Endothelial cell of umbilical vein (primary cell): ENCODE data around the gene TLN1.

Source experiments
- CTCF ChIP-seq, 2 donors: IDR thresholded peaks; 1 replicate in 1 of 2; 2 replicates in 1 of 2; pipeline ENCODE4 v1.5.1; 2011; ENCODE audit warnings: low read length in 2 of 2, mild to moderate bottlenecking in 2 of 2, moderate library complexity in 2 of 2, control low read depth in 1 of 2, inconsistent platforms in 1 of 2, low read depth in 1 of 2; ENCODE audit not compliant: insufficient read depth in 1 of 2; ENCODE audit errors: extremely low read depth in 1 of 2
- EZH2 ChIP-seq: IDR thresholded peaks from 2 replicates; pipeline ENCODE4 v1.6.1; 2012; ENCODE audit warnings: borderline replicate concordance, low read depth, mild to moderate bottlenecking, moderate library complexity, low read length, inconsistent platforms; ENCODE audit not compliant: severe bottlenecking
- MYC ChIP-seq: IDR thresholded peaks from one replicate; pipeline ENCODE4 v1.6.1; 2011; ENCODE audit warnings: mild to moderate bottlenecking, low read depth, low read length

- TF ChIP-seq MYC (no peak), CTCF (IDR thresholded peaks at IDR 0.05; ENCODE audit: extremely low read depth in 1 of 2, insufficient read depth in 1 of 2, low read depth in 1 of 2, low read length in 2 of 2) (no peak), EZH2 (no peak)
These were observed 42.3 kb downstream of the TLN1 start, which contains the start of gene TPM2 for GRCh38 chr9:35689542-35690293.
